Ovary (tissue), 9 donors: ENCODE data around the gene LEPR. TPM values are rescaled to one million over a fixed set of nuclear protein-coding genes. Genes with fewer than 3 reads are reported as not detected.

Experiments used
- DNase-seq, 5 donors: peaks; one replicate each; pipeline ENCODE4 v3.0.0-alpha.2; 2019 to 2020
- H3K27ac ChIP-seq, 2 donors: fragments of 200-600 bp; one replicate each; pipeline versions ENCODE4 v1.5.1 to v1.8.0; 2019 to 2022
- H3K27me3 ChIP-seq: fragments of 200-600 bp; one replicate; pipeline ENCODE4 v1.8.0; 2022
- H3K36me3 ChIP-seq: fragments of 200-600 bp; sonication (generic); one replicate; pipeline ENCODE4 v1.5.1; 2019
- H3K4me1 ChIP-seq: one replicate; pipeline ENCODE4 v1.8.1; 2013; ENCODE audit warnings: mild to moderate bottlenecking, moderate library complexity; ENCODE audit not compliant: insufficient read depth
- H3K4me3 ChIP-seq: fragments of 200-600 bp; sonication (generic); one replicate; pipeline ENCODE4 v1.5.1; 2017
- H3K9me3 ChIP-seq, 2 donors: fragments of 200-600 bp in 1 of 2; sonication (generic) in 1 of 2; one replicate each; pipeline versions ENCODE4 v1.5.1 to v1.8.1; 2013 to 2019; ENCODE audit warnings: mild to moderate bottlenecking in 1 of 2, moderate library complexity in 1 of 2
- CTCF ChIP-seq, 3 donors: fragments of 450-650 bp in 2 of 3; fragments of 200-600 bp in 1 of 3; IDR thresholded peaks; one replicate each; pipeline versions ENCODE4 v1.5.1 to v1.8.0; 2016 to 2022; ENCODE audit warnings: antibody characterized with exemption in 3 of 3, mild to moderate bottlenecking in 1 of 3
- EP300 ChIP-seq: sonication (generic); formaldehyde crosslinking; IDR thresholded peaks from one replicate; pipeline ENCODE4 v1.6.1; 2017; ENCODE audit warnings: antibody characterized with exemption
- POLR2A ChIP-seq: fragments of 450-650 bp; IDR thresholded peaks from one replicate; pipeline ENCODE4 v1.6.1; 2017; ENCODE audit warnings: antibody characterized with exemption, mild to moderate bottlenecking, moderate library complexity
- WGBS, 3 donors: extraction: QIAGEN DNeasy Blood & Tissue Kit in 1 of 3; methylation state at CpG; one replicate each; pipeline versions ENCODE4 v1.1.5 to v1.1.7; 2013 to 2017; 5-methylcytosine and 5-hydroxymethylcytosine counted together
- intact Hi-C, 4 donors: fragments of 100-400 bp; cut with DNase I; formaldehyde crosslinking; loops; one replicate each; pipeline versions ENCODE4 v1.11.0 to v1.15.1; 2022 to 2023
- polyA plus RNA-seq, 2 donors: library from polyadenylated mRNA; stranded (reverse); fragments of 200-250 nt in 1 of 2; fragments of 350-450 nt in 1 of 2; fragmentation: Illumina TruSeq in 1 of 2; extraction: RNeasy Lipid Tissue Mini Kit (QIAGEN cat#74804) in 1 of 2; gene quantifications; one replicate each; pipeline ENCODE4 v1.2.3, GENCODE V29; 2013 to 2014
- total RNA-seq, 7 donors: library from RNA; depleted of rRNA in 2 of 7; stranded (reverse); fragments of >200 nt in 2 of 7; fragmentation: NEBNext Ultra II Directional in 3 of 7; extraction: Animal tissue kit (Norgen Biotek cat#: 25700) in 3 of 7; gene quantifications; one replicate each; pipeline versions ENCODE4 v1.1.0 to v1.2.4, GENCODE V29; 2016 to 2023
- donor health status: DM: no; HTN: no; CAD: no; lungs with moderate emphysema.
- donor health status: DM: no; HTN: no; CAD: no.
- donor health status: Bipolar disorder and iron deficiency.
- donor health status: DM: yes; HTN: yes; CAD: no.
- donor health status: DM: no; HTN: no; CAD: no.
- donor health status: DM: yes; HTN: yes; CAD: no.

The LEPR gene
- total and polyA plus RNA-seq, 9 donors, result 21.2 to 108 (median 29.2) TPM

- 30 to 46% (median 35%) methylated on average over 7 of the region's 7 CpGs for WGBS, 3 donors
- Histone ChIP-seq H3K36me3 (no peaks in the 10 kb centered on the region), H3K27ac (no peak overlapping the region), H3K4me1 (peaks cover 2% of the 10 kb centered on the region), H3K27me3 (no peaks in the 10 kb centered on the region), H3K9me3 (no peaks in the 10 kb centered on the region), H3K4me3 (no peak overlapping the region)
- peak in 1 of 5 donors; percentile 20 for DNase-seq
- TF ChIP-seq POLR2A (no peak), CTCF (IDR thresholded peaks at IDR 0.05) (no peak), EP300 (no peak)
- intact Hi-C loops, result loop anchor here in 2 of 4 donors (5.0 to 10.0 kb wide), 4 partner anchors 175 to 365 kb away; no protein-coding TSS in a partner anchor
Measured at GRCh38 chr1:65429806-65430205, 9.3 kb downstream of the LEPR start.

GRCh38 chr1:65431111-65431705, 10.7 kb downstream of the LEPR start:
- Histone ChIP-seq H3K9me3 (no peaks in the 10 kb centered on the region), H3K36me3 (no peaks in the 10 kb centered on the region)

GRCh38 chr1:65432918-65433317, 12.4 kb downstream of the LEPR start:
- no peak overlapping the region for H3K4me3 ChIP-seq
- H3K27ac ChIP-seq, result no peak overlapping the region
- H3K9me3 ChIP-seq, result no peaks in the 10 kb centered on the region
- no peaks in the 10 kb centered on the region for H3K27me3 ChIP-seq
- H3K4me1 ChIP-seq, result peaks cover 2% of the 10 kb centered on the region
- DNase-seq, result no peak
- 79 to 81% (median 80%) methylated on average over 8 of the region's 8 CpGs for WGBS, 3 donors
- no peaks in the 10 kb centered on the region for H3K36me3 ChIP-seq
- intact Hi-C loops, result loop anchor here in 1 of 4 donors (5.0 kb wide), 1 partner anchor 254 kb away; no protein-coding TSS in a partner anchor
- TF ChIP-seq POLR2A (no peak), CTCF (IDR thresholded peaks at IDR 0.05) (no peak), EP300 (no peak)

More at GRCh38 chr1:65431111-65431705, 10.7 kb downstream of the LEPR start:
- TF ChIP-seq EP300 (no peak), CTCF (IDR thresholded peaks at IDR 0.05) (peak in 2 of 3 donors; percentile 47 to 49)
- Histone ChIP-seq H3K4me3 (no peak overlapping the region), H3K27me3 (no peaks in the 10 kb centered on the region), H3K4me1 (peaks cover 2% of the 10 kb centered on the region), H3K27ac (no peak overlapping the region)
- 31 to 46% (median 42%) methylated on average over 1 of the region's 1 CpG for WGBS, 3 donors
- intact Hi-C loops, result loop anchor here in 1 of 4 donors (5.0 kb wide), 1 partner anchor 256 kb away; no protein-coding TSS in a partner anchor
- no peak for DNase-seq

- Histone ChIP-seq H3K27me3 (no peaks in the 10 kb centered on the region), H3K4me3 (no peak overlapping the region), H3K4me1 (no peaks in the 10 kb centered on the region), H3K27ac (no peak overlapping the region), H3K36me3 (no peaks in the 10 kb centered on the region), H3K9me3 (no peaks in the 10 kb centered on the region)
- no peak for DNase-seq
- intact Hi-C loops, result loop anchor here in 1 of 4 donors (5.0 kb wide), 1 partner anchor 253 kb away; no protein-coding TSS in a partner anchor
- 87 to 90% (median 88%) methylated on average over 1 of the region's 1 CpG for WGBS, 3 donors
- no peak for TF ChIP-seq CTCF (IDR thresholded peaks at IDR 0.05)
- TF ChIP-seq POLR2A, result no peak
- TF ChIP-seq EP300, result no peak
Measured at GRCh38 chr1:65434255-65434654, 13.8 kb downstream of the LEPR start.
